Measurements from ENCODE around the gene NCKAP1.

- TF ChIP-seq CTCF (IDR thresholded peaks at IDR 0.05; ENCODE audit: borderline replicate concordance, extremely low read depth, low read length, poor library complexity, severe bottlenecking) (no peak), EZH2 (IDR thresholded peaks at IDR 0.05; ENCODE audit: borderline replicate concordance, low read depth, low read length, severe bottlenecking) (no peak)
Measured at GRCh38 chr2:182954789-182955188, 83.5 kb downstream of the NCKAP1 start.
